HepG2 (cell line): Measurements from ENCODE around the gene ITIH2. TPM values are rescaled to one million over a fixed set of nuclear protein-coding genes. Genes with fewer than 3 reads are reported as not detected.

ENCODE experiments used
- ATRX ChIP-seq: sonication (generic); formaldehyde crosslinking; IDR thresholded peaks from 2 replicates; pipeline ENCODE4 v1.4.0; 2020; ENCODE audit warnings: missing genetic modification reagents, borderline replicate concordance
- CERS6 ChIP-seq: sonication (generic); formaldehyde crosslinking; IDR thresholded peaks from 2 replicates; pipeline ENCODE4 v1.5.0; 2020; ENCODE audit warnings: missing genetic modification reagents
- DMAP1 ChIP-seq: IDR thresholded peaks from 2 replicates; pipeline ENCODE4 v1.6.1; 2016
- DR1 ChIP-seq: sonication (generic); formaldehyde crosslinking; IDR thresholded peaks from 2 replicates; pipeline ENCODE4 v1.8.0; 2021; ENCODE audit warnings: mild to moderate bottlenecking, missing genetic modification reagents, inconsistent platforms
- NCOA2 ChIP-seq: sonication (generic); formaldehyde crosslinking; IDR thresholded peaks from 2 replicates; pipeline ENCODE4 v1.8.0; 2022; ENCODE audit warnings: inconsistent platforms
- NR0B2 ChIP-seq: sonication (generic); formaldehyde crosslinking; IDR thresholded peaks from 2 replicates; pipeline ENCODE4 v1.4.0; 2020; ENCODE audit warnings: mild to moderate bottlenecking, missing genetic modification reagents
- POLR2AphosphoS5 ChIP-seq: IDR thresholded peaks from 2 replicates; pipeline ENCODE4 v1.6.1; 2012; ENCODE audit warnings: low read depth, low read length
- PRDM15 ChIP-seq: sonication (generic); formaldehyde crosslinking; IDR thresholded peaks from 2 replicates; pipeline ENCODE4 v1.4.0; 2020; ENCODE audit warnings: missing genetic modification reagents
- REST ChIP-seq, 2 experiments: IDR thresholded peaks; 2 replicates each; pipeline ENCODE4 v1.6.1; 2011 to 2012; ENCODE audit warnings: low read length in 2 of 2, borderline replicate concordance in 1 of 2, low read depth in 1 of 2, mild to moderate bottlenecking in 1 of 2, moderate library complexity in 1 of 2
- SP2 ChIP-seq: sonication (generic); formaldehyde crosslinking; IDR thresholded peaks from 2 replicates; pipeline ENCODE4 v1.5.1; 2020; ENCODE audit warnings: mild to moderate bottlenecking, missing genetic modification reagents
- TCF12 ChIP-seq, 2 experiments: fragments of 450-650 bp in 1 of 2; sonication (generic) in 1 of 2; formaldehyde crosslinking in 1 of 2; IDR thresholded peaks; 2 replicates each; pipeline versions ENCODE4 v1.6.1 to v1.8.0; 2017 to 2022; ENCODE audit warnings: antibody characterized with exemption in 1 of 2, mild to moderate bottlenecking in 1 of 2, missing genetic modification reagents in 1 of 2, moderate library complexity in 1 of 2
- U2AF1 ChIP-seq: fragments of 200-400 bp; formaldehyde crosslinking; optimal IDR thresholded peaks from 2 replicates; pipeline ENCODE3; 2017; ENCODE audit warnings: mild to moderate bottlenecking, low read depth, low read length
- YY1 ChIP-seq: IDR thresholded peaks from 2 replicates; pipeline ENCODE4 v1.6.1; 2011; ENCODE audit warnings: low read length, low read depth, moderate library complexity, mild to moderate bottlenecking; ENCODE audit not compliant: insufficient read depth, insufficient replicate concordance
- ZNF18 ChIP-seq: sonication (generic); formaldehyde crosslinking; IDR thresholded peaks from 2 replicates; pipeline ENCODE4 v1.8.0; 2022; ENCODE audit warnings: mild to moderate bottlenecking, missing genetic modification reagents; ENCODE audit not compliant: insufficient replicate concordance
- ZNF224 ChIP-seq: sonication (generic); formaldehyde crosslinking; IDR thresholded peaks from 2 replicates; pipeline ENCODE4 v1.5.0; 2020; ENCODE audit warnings: mild to moderate bottlenecking, missing genetic modification reagents
- ZNF362 ChIP-seq: sonication (generic); formaldehyde crosslinking; IDR thresholded peaks from 2 replicates; pipeline ENCODE4 v1.4.0; 2020; ENCODE audit warnings: missing genetic modification reagents, mild to moderate bottlenecking, borderline replicate concordance
- ZNF7 ChIP-seq: IDR thresholded peaks from 2 replicates; pipeline ENCODE4 v1.6.1; 2016; ENCODE audit warnings: missing biosample characterization, missing genetic modification reagents
- ZNF772 ChIP-seq: sonication (generic); formaldehyde crosslinking; IDR thresholded peaks from 2 replicates; pipeline ENCODE4 v1.5.0; 2020; ENCODE audit warnings: mild to moderate bottlenecking, missing genetic modification reagents
- polyA plus RNA-seq, 8 experiments: library from polyadenylated mRNA; depleted of rRNA in 3 of 8; stranded (reverse) in 7 of 8; unstranded in 1 of 8; fragments of >200 nt; fragmentation: Illumina TruSeq in 4 of 8; extraction: Trizol in 4 of 8; gene quantifications; 2 replicates each; pipeline versions ENCODE4 v1.2.1 to v1.2.3, GENCODE V29; 2011 to 2016; ENCODE audit warnings: low read depth in 4 of 8, missing spikeins in 1 of 8, mixed read lengths in 1 of 8; ENCODE audit not compliant: insufficient read depth in 1 of 8
- total RNA-seq, 5 experiments: library from RNA; depleted of rRNA; stranded (reverse); fragments of >200 nt; fragmentation: Illumina TruSeq; extraction: Trizol; gene quantifications; 2 replicates each; pipeline ENCODE4 v1.2.3, GENCODE V29; 2016; ENCODE audit warnings: low read depth in 1 of 5

Gene ITIH2
- total and polyA plus RNA-seq, 2 of the 13 experiments (the other 11 are each of a cell fraction or from before 2014, with no cell fraction given), result 1,197 to 1,427 TPM

- TF ChIP-seq ZNF18 (CRISPR knock-in tag) (no peak), YY1 (no peak), NCOA2 (peak; percentile 89), DR1 (CRISPR knock-in tag) (no peak), ZNF7 (CRISPR knock-in tag) (no peak), ZNF772 (CRISPR knock-in tag) (no peak), CERS6 (CRISPR knock-in tag) (no peak), SP2 (no peak), DMAP1 (no peak; the same call in 1 of the 2 replicates), U2AF1 (no peak), TCF12 (IDR thresholded peaks at IDR 0.05) (no peak), TCF12 (CRISPR knock-in tag; IDR thresholded peaks at IDR 0.05) (no peak), NR0B2 (CRISPR knock-in tag) (no peak), POLR2AphosphoS5 (peak; percentile 90), REST (IDR thresholded peaks at IDR 0.05; ENCODE audit: borderline replicate concordance in 1 of 2, low read depth in 1 of 2, low read length in 2 of 2) (no peak; a peak in 1 of 4 replicates), ZNF362 (peak; percentile 90), ATRX (CRISPR knock-in tag) (no peak), PRDM15 (CRISPR knock-in tag) (no peak), ZNF224 (no peak)
These were observed at the start of gene ITIH2 (continued) for GRCh38 chr10:7703140-7703539.
